Measurements from ENCODE around the gene PSMB11. TPM values are rescaled to one million over a fixed set of nuclear protein-coding genes. Genes with fewer than 3 reads are reported as not detected.

The PSMB11 gene
- total RNA-seq, 1 donor: not detected

DNA sequence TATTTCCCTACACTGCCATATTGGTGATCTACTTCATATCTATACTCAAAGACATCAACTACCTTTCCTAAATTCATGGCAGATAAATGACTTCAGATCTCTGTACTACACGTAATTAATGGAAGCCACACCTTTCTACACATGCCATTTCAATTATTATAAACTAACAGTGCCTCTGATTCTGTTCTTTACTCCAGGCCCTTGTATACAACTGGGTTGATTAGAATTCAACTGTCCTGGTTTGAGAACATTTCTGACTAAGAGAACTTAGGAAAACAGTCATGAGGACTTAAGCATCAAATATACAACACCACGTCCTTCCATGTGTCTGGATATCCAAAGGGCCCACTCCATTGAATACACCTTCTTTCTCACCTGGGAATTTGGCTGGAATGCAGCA, 51.1 kb downstream of the PSMB11 start:
- no peaks in the 10 kb centered on the region for H3K27me3 ChIP-seq (ENCODE audit: insufficient read depth, low read length)
- no peak overlapping the region for H2AFZ ChIP-seq (ENCODE audit: low read length)
- DNase-seq (ENCODE audit: insufficient read length, low spot score, missing footprints): no peak
- no peaks in the 10 kb centered on the region for H3K9me3 ChIP-seq (ENCODE audit: low read depth, low read length)
- no peak for TF ChIP-seq CTCF (IDR thresholded peaks at IDR 0.05; ENCODE audit: extremely low read depth, low read depth, low read length)
- H3K79me2 ChIP-seq (ENCODE audit: insufficient read depth, low read length): peaks cover 80% of the 10 kb centered on the region
- no peak overlapping the region for H3K27ac ChIP-seq (ENCODE audit: low read depth, low read length)
- H4K20me1 ChIP-seq (ENCODE audit: insufficient read depth, low read length): peaks cover 35% of the 10 kb centered on the region
- peak overlapping the region; percentile 80 for H3K4me3 ChIP-seq (ENCODE audit: insufficient read depth, low read length)
- peaks cover 54% of the 10 kb centered on the region for H3K36me3 ChIP-seq (ENCODE audit: insufficient read depth, low read length)
- peak overlapping the region; percentile 87 for H3K4me2 ChIP-seq (ENCODE audit: insufficient read depth, low read length)
- H3K4me1 ChIP-seq (ENCODE audit: insufficient read depth, low read length): peaks cover 26% of the 10 kb centered on the region

DNA sequence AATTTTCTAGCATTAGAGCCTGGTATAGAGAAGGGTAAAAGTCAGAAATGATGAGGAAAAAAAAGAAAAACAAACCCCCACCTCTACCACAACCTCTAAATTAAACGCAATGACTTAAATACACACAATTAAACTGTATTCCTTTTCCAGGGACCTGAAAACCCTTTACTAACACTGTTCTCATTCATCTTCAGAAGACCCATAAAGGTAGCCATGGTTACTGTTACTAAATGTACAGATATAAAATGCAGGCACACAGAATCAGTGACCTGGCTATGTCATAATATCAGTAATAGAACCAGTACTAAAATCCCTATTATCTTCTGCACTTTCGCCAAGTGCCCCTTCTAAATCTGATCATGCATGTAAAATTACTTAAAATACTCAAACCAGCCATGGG, 51.5 kb downstream of the PSMB11 start:
- Histone ChIP-seq H3K4me1 (ENCODE audit: insufficient read depth, low read length) (peaks cover 26% of the 10 kb centered on the region), H3K79me2 (ENCODE audit: insufficient read depth, low read length) (peaks cover 81% of the 10 kb centered on the region), H4K20me1 (ENCODE audit: insufficient read depth, low read length) (peaks cover 39% of the 10 kb centered on the region), H3K4me2 (ENCODE audit: insufficient read depth, low read length) (peak overlapping the region; percentile 87), H3K4me3 (ENCODE audit: insufficient read depth, low read length) (peak overlapping the region; percentile 80), H3K27me3 (ENCODE audit: insufficient read depth, low read length) (no peaks in the 10 kb centered on the region), H3K27ac (ENCODE audit: low read depth, low read length) (peak overlapping the region; percentile 89), H3K36me3 (ENCODE audit: insufficient read depth, low read length) (peaks cover 54% of the 10 kb centered on the region), H2AFZ (ENCODE audit: low read length) (no peak overlapping the region), H3K9me3 (ENCODE audit: low read depth, low read length) (no peaks in the 10 kb centered on the region)
- no peak for TF ChIP-seq CTCF (IDR thresholded peaks at IDR 0.05; ENCODE audit: extremely low read depth, low read depth, low read length)
- DNase-seq (ENCODE audit: insufficient read length, low spot score, missing footprints): no peak

Other genes starting within 250 kb of the PSMB11 start
- gene SLC7A7, start 226.8 kb upstream of the PSMB11 start, total RNA-seq: 4.3 and 4.7 TPM in 2 replicates
- 20.3 and 31.5 TPM in 2 replicates for gene MRPL52, start 212.3 kb upstream of the PSMB11 start, total RNA-seq
- 580 and 649 TPM in 2 replicates for gene MMP14, start 205.6 kb upstream of the PSMB11 start, total RNA-seq
- 147 and 164 TPM in 2 replicates for gene LRP10, start 170.5 kb upstream of the PSMB11 start, total RNA-seq
- 0.29 and 0.36 TPM in 2 replicates for gene REM2, start 159.0 kb upstream of the PSMB11 start, total RNA-seq
- 79.0 and 98.1 TPM in 2 replicates for gene RBM23, start 123.1 kb upstream of the PSMB11 start, total RNA-seq
- 49.2 and 56.3 TPM in 2 replicates for gene PRMT5, start 112.8 kb upstream of the PSMB11 start, total RNA-seq
- 43.4 and 46.9 TPM in 2 replicates for gene HAUS4, start 85.1 kb upstream of the PSMB11 start, total RNA-seq
- 63.9 and 74.9 TPM in 2 replicates for gene AJUBA, start 59.7 kb upstream of the PSMB11 start, total RNA-seq
- 12.4 and 15.9 TPM in 2 replicates for gene C14orf93, start 32.1 kb upstream of the PSMB11 start, total RNA-seq
- gene PSMB5, start 7.3 kb upstream of the PSMB11 start, total RNA-seq: 162 and 164 TPM in 2 replicates
- 3.3 and 3.5 TPM in 2 replicates for gene CDH24, start 15.3 kb downstream of the PSMB11 start, total RNA-seq
- gene ACIN1, start 52.9 kb downstream of the PSMB11 start, total RNA-seq: 90.5 and 103 TPM in 2 replicates
- gene C14orf119, start 53.3 kb downstream of the PSMB11 start, total RNA-seq: 41.5 and 43.1 TPM in 2 replicates
- gene CIROP, start 62.8 kb downstream of the PSMB11 start, total RNA-seq: under 0.01 TPM in 1 of 2 replicates, not detected in the other
- gene CEBPE, start 77.0 kb downstream of the PSMB11 start, total RNA-seq: not detected in 2 replicates
- 4.3 and 10.9 TPM in 2 replicates for gene SLC7A8, start 141.4 kb downstream of the PSMB11 start, total RNA-seq
- gene RNF212B, start 195.7 kb downstream of the PSMB11 start, total RNA-seq: not detected in 2 replicates
- gene HOMEZ, start 243.9 kb downstream of the PSMB11 start, total RNA-seq: 5.4 and 8.0 TPM in 2 replicates